AG08396 (cell line): ENCODE measurements around the gene CCNYL1.
"Not testable (repeated sequence)": the region's sequence is repeated elsewhere in the genome, so short reads cannot be mapped to it uniquely, and the experiment has no call there.

Source experiments
- DNase-seq: peaks from one replicate; pipeline ENCODE4 v3.0.0; 2012; ENCODE audit warnings: low spot score, mixed read lengths

CCNYL1 gene

GRCh38 chr2:207734636-207735512, 23.4 kb downstream of the CCNYL1 start:
- DNase-seq = no peak

GRCh38 chr2:207735513-207735859, 24.0 kb downstream of the CCNYL1 start:
- not testable (repeated sequence) for DNase-seq

GRCh38 chr2:207743514-207743913, 32.1 kb downstream of the CCNYL1 start:
- no peak for DNase-seq

DNA sequence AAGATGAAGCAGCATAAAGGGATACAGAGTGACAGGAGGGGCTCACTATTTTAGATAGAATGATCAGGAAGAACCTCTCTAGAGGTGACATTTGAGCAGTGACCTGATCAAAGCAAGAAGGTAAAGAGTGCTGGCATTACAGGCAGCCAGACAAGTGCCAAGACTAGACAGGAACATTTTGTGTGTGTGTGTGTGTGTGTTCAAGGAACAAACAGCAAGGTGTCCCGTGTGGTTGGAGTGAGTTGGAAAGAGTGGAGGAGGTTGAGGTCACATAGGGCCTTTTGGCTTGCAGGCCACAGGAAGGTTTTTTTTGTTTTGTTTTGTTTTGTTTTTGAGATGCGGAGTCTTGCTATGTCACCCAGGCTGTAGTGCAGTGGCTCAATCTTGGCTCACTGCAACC, 32.6 kb downstream of the CCNYL1 start:
- no peak for DNase-seq

GRCh38 chr2:207744451-207744850, 33.0 kb downstream of the CCNYL1 start:
- no peak for DNase-seq

GRCh38 chr2:207746131-207746530, 34.7 kb downstream of the CCNYL1 start:
- peak; percentile 68 for DNase-seq

DNA sequence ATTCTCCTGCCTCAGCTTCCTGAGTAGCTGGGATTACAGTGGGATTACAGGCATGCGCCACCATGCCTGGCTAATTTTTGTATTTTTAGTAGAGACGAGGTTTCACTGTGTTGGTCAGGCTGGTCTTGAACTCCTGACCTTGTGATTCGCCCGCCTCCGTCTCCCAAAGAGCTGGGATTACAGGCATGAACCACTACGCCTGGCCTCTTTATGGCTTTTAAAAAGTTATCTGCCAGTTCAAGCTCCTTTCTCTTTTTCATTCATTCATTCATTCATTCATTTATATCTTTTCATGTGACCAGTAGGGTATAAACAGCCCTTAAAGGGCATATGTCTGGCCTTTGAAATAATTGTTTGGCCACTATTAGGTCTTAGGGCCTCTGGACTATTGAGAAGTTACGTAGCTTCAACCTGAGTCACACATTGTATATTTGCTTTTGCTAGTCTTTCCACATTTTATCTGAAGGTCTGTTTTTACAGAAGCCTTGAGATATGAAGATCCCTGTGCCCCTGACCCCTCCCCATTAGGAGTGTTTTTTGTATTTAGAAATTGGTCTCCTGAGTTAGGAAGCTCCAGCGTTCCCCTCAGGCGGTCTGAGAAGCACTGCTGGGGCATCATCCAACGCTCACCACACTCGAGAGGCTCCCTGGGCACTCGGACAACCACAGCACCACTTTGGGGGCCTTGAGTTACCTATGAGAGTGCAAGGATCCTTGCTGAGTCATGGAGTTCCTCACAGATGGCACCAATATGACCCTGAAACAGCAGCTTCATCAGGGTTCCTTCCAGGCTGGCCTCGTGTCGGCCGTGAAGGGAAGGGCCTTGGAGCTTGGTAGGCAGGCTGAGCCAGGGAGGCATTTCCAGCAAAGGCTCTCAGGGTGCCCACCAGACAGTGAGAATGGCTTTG, 36.5 kb downstream of the CCNYL1 start:
- DNase-seq = no peak

- DNase-seq = no peak
Observed at GRCh38 chr2:207748993-207749392, 37.6 kb downstream of the CCNYL1 start.

DNA sequence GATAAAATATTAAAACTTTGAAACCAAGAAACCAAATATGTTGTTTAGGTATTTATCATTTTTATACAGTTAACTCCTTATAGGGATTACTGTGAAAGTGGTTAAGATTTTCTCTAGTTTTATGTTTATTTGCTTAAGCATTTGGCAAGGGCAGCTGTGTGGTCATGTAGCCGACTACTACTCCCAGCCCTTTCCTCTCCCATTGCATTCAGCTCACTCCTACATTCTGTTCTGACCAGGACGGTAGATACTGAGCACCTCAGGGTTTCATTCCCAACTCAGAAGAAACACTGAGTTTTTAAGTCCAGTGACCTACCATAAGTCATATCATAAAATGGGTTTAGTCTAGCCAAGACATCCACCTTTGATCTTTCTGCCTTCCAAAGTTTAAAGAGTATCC, 38.4 kb downstream of the CCNYL1 start:
- no peak for DNase-seq

DNA sequence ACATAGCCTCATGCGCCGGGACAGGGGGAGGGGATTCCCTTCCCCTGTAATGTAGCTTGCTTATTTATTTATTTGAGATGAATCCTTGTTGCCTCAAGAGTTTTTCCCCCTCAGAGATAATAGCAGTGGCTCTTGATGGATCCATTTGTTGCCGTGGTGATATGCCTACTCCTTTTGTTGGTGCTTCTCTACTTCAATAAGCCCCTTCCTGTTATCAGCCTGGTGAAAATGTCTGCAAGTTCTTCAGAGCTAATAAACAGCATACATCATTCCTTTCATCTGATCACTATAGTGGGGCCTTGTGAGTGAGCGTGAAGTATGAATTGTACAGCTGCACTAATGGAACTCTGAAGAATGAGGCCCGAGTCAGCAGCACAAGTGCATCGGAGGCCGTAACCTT, 38.9 kb downstream of the CCNYL1 start:
- DNase-seq = no peak

GRCh38 chr2:207750876-207751275, 39.4 kb downstream of the CCNYL1 start:
- no peak for DNase-seq

GRCh38 chr2:207753688-207754087, 42.2 kb downstream of the CCNYL1 start:
- not testable (repeated sequence) for DNase-seq

- no peak for DNase-seq
Observed at GRCh38 chr2:207754498-207755383, 43.3 kb downstream of the CCNYL1 start.

DNA sequence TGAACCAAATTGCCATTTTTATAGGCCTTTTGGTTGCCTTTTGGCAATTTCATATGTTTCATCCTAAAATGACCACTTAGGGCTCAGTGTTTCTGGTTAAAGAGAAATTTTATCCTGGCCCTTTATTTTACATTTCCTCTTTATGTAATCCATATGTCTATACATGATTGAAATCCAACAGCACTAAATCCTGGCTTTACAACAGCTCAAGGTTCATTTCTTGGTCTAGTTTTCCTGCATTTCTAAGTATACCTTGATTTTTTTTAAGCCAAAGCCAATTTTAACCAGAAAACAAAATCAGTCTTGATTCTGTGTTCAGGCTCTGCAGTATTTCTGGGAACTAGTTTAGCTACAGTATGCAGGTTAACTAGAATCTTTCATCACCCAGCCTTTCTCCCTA, 46.6 kb downstream of the CCNYL1 start:
- DNase-seq = no peak

GRCh38 chr2:207759890-207760289, 48.5 kb downstream of the CCNYL1 start:
- DNase-seq = no peak

- DNase-seq = no peak
Observed at GRCh38 chr2:207760453-207760852, 49.0 kb downstream of the CCNYL1 start.

DNA sequence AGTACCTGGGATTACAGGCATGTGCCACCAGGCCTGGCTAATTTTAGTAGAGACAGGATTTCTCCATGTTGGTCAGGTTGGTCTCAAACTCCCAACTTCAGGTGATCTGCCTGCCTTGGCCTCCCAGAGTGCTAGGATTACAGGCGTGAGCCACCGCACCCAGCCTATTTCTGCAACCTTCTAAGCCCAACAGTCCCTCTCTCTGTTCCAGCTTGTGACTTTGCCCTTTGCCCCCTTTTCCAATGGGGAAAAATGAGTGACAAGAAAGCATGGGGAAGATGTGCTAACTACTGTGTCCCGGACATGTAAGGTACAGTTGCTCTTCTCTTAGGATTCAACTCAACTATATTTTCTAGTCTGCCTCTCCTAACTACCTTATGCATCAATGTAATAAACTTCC, 50.0 kb downstream of the CCNYL1 start:
- DNase-seq = not testable (repeated sequence)

DNA sequence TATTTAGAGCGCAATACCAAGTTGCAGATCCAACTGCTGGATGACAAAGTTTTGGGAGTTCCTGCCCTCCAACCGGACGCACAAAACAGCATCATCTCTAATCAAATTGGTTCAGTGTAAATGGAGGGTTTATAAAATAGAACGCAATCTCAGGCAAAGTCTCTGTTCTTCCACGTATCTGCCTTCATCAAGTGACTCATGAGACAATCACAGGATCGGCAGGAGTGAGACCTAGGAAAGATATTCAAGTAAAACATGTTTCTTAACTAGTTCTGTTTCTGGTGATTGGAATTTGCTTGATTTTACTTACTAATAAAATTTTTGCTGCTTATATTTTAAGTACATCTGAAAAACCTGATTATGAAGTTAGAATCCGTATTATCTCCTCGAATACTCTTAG, 50.7 kb downstream of the CCNYL1 start:
- no peak for DNase-seq

DNA sequence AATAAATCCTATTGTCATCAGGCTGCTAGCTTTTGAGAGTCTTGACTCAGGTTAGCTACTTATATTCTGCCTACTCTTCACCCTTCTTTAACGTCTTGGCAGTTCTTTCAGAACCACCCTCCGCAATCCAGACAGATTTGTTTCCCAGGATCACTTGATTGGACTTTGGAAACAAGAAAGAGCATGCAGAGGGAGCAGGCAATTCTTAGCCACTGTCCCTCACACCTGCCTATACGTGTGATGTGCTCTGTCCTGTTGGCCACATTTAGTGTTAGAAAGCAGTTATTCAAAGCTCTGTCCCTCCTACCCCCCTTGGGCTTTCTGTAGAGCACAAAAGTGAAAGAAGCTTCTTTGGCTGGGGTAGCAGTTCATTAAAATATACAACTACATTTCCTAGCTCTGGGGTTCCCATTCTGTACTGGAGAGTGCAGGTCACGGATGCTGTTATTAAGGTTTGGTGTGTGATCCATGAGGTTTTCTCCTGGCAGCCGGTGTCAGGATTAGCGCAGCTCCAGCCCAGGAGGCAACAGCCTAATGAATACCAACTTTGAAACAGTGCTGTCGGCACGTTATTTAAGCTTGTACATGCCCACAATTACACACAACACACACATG, 52.0 kb downstream of the CCNYL1 start:
- no peak for DNase-seq

DNA sequence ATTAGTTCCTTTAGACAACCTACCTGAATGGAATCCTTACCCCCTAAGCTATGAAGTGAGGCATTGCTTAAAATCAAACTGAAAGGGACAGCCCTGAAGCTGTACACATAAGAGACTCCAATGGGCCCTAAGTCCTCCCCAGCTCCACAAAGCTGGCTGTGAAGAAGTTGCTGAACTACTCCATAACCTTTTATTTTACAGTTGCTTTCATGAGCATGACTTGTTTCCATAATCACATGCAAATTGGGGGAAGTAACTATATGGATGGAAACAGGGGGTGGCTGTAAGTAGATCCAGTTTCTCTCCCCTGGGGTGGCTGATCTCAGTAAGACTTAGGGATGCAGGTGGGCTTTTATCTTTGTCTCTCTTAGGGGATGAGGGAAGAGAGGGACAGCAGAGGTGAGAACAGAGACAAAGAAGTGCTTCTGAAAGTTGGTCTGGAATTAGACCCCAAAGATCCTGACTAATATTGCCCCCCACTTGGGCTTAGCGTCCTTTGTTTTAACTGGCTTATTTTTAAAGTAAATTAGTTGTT, 52.7 kb downstream of the CCNYL1 start:
- no peak for DNase-seq

GRCh38 chr2:207765547-207765946, 54.1 kb downstream of the CCNYL1 start:
- no peak for DNase-seq
